Right cardiac atrium (tissue), 5 donors: ENCODE measurements around the gene IRAK3. TPM values are rescaled to one million over a fixed set of nuclear protein-coding genes. Genes with fewer than 3 reads are reported as not detected.
A peak's percentile ranks its signal among the peaks of the same experiment; 100 is the strongest.
"Not testable (repeated sequence)": the region's sequence is repeated elsewhere in the genome, so short reads cannot be mapped to it uniquely, and the experiment has no call there.

Experiments used
- ATAC-seq, 2 donors: fragments of 200-7000 bp; cut with Tn5 transposase; one replicate each; pipeline versions ENCODE4 v1.8.0 to v1.9.1; 2020; ENCODE audit warnings: moderate library complexity in 2 of 2, mild to moderate bottlenecking in 1 of 2
- DNase-seq, 3 donors: peaks; one replicate each; pipeline ENCODE4 v3.0.0-alpha.2; 2020
- H3K27ac ChIP-seq: one replicate; pipeline ENCODE4 v1.5.1; 2013; ENCODE audit warnings: mild to moderate bottlenecking, low read length, control low read depth, moderate library complexity
- H3K27me3 ChIP-seq: one replicate; pipeline ENCODE4 v1.6.1; 2013; ENCODE audit not compliant: control insufficient read depth, insufficient read depth
- H3K4me1 ChIP-seq: one replicate; pipeline ENCODE4 v1.6.1; 2013; ENCODE audit warnings: low read length; ENCODE audit not compliant: control insufficient read depth, insufficient read depth
- H3K4me3 ChIP-seq: one replicate; pipeline ENCODE4 v1.5.1; 2013; ENCODE audit warnings: low read length, control low read depth
- H3K9me3 ChIP-seq: one replicate; pipeline ENCODE4 v1.6.1; 2013; ENCODE audit warnings: low read length; ENCODE audit not compliant: control insufficient read depth
- WGBS: extraction: QIAGEN DNeasy Blood & Tissue Kit; methylation state at CpG from one replicate; pipeline ENCODE4 v1.1.7; 2013; 5-methylcytosine and 5-hydroxymethylcytosine counted together
- intact Hi-C, 4 donors: fragments of 100-400 bp; cut with DNase I; formaldehyde crosslinking; loops; one replicate each; pipeline versions ENCODE4 v1.11.0 to v1.14.0; 2022 to 2023
- polyA plus RNA-seq: library from polyadenylated mRNA; stranded (reverse); fragments of 200-250 nt; gene quantifications from one replicate; pipeline ENCODE4 v1.2.3, GENCODE V29; 2013
- total RNA-seq, 4 donors: library from RNA; stranded (reverse); fragmentation: NEBNext Ultra II Directional; extraction: Animal tissue kit (Norgen Biotek cat#: 25700); gene quantifications; one replicate each; pipeline ENCODE4 v1.2.1, GENCODE V29; 2021
- donor health status: healthy with polysubstance abuse.
- donor health status: DM: no; HTN: yes; CAD: no.
- donor health status: DM: no; HTN: no; CAD: no.
- donor health status: DM: no; HTN: yes; CAD: no; lungs with severe emphysema.
- donor health status: DM: yes; HTN: yes; CAD: no.

IRAK3 gene
- total and polyA plus RNA-seq, 5 donors, result 4.1 to 17.0 (median 9.2) TPM

- peaks cover 1% of the 10 kb centered on the region for H3K4me1 ChIP-seq
Observed at GRCh38 chr12:66217342-66217917, 28.4 kb downstream of the IRAK3 start.

GRCh38 chr12:66228462-66228861, 39.4 kb downstream of the IRAK3 start:
- no peaks in the 10 kb centered on the region for H3K27me3 ChIP-seq
- intact Hi-C loops, result no loop called here
- no peak for DNase-seq
- no peak overlapping the region for H3K4me3 ChIP-seq
- H3K27ac ChIP-seq, result no peak overlapping the region
- no peak for ATAC-seq
- no peaks in the 10 kb centered on the region for H3K4me1 ChIP-seq
- no peaks in the 10 kb centered on the region for H3K9me3 ChIP-seq

More at GRCh38 chr12:66217342-66217917, 28.4 kb downstream of the IRAK3 start:
- intact Hi-C loops, result no loop called here
- WGBS, result 72% methylated on average over 4 of the region's 4 CpGs
- Histone ChIP-seq H3K27ac (no peak overlapping the region), H3K9me3 (no peaks in the 10 kb centered on the region), H3K4me3 (no peak overlapping the region), H3K27me3 (no peaks in the 10 kb centered on the region)
- no peak for ATAC-seq
- DNase-seq, result no peak

- DNase-seq (no peak), ATAC-seq (no peak)
- H3K27me3 ChIP-seq, result no peaks in the 10 kb centered on the region
- H3K9me3 ChIP-seq, result no peaks in the 10 kb centered on the region
- intact Hi-C loops, result no loop called here
- H3K27ac ChIP-seq, result peak overlapping the region; percentile 32
- WGBS, result 26% methylated on average over 3 of the region's 3 CpGs
- peaks cover 4% of the 10 kb centered on the region for H3K4me1 ChIP-seq
- H3K4me3 ChIP-seq, result no peak overlapping the region
Observed at GRCh38 chr12:66232263-66232662, 43.2 kb downstream of the IRAK3 start.

GRCh38 chr12:66234037-66234693, 45.2 kb downstream of the IRAK3 start:
- 63% methylated on average over 13 of the region's 13 CpGs for WGBS
- H3K27me3 ChIP-seq, intact Hi-C loops, H3K4me1 ChIP-seq, H3K4me3 ChIP-seq, H3K27ac ChIP-seq, H3K9me3 ChIP-seq: not testable (repeated sequence)
- DNase-seq (peak in 2 of 3 donors; percentile 20 to 52), ATAC-seq (peak; percentile 67 to 69)

- DNase-seq (peak; percentile 58 to 85 (median 84)), ATAC-seq (peak; percentile 87)
- H3K4me1 ChIP-seq, H3K9me3 ChIP-seq, intact Hi-C loops, H3K27me3 ChIP-seq: not testable (repeated sequence)
- Histone ChIP-seq H3K4me3 (peak overlapping the region; percentile 73), H3K27ac (peak overlapping the region; percentile 8)
- 3% methylated on average over 72 of the region's 72 CpGs for WGBS
Observed at GRCh38 chr12:66234773-66235625, 46.0 kb downstream of the IRAK3 start.

- H3K4me3 ChIP-seq, result peak overlapping the region; percentile 73
- no peaks in the 10 kb centered on the region for H3K27me3 ChIP-seq
- DNase-seq, result no peak
- peaks cover 4% of the 10 kb centered on the region for H3K4me1 ChIP-seq
- no peak overlapping the region for H3K27ac ChIP-seq
- no peak for ATAC-seq
- WGBS, result 41% methylated on average over 5 of the region's 5 CpGs
- no peaks in the 10 kb centered on the region for H3K9me3 ChIP-seq
- intact Hi-C loops, result no loop called here
Observed at GRCh38 chr12:66235626-66236281, 46.7 kb downstream of the IRAK3 start.

GRCh38 chr12:66236282-66236675, 47.3 kb downstream of the IRAK3 start:
- not testable (repeated sequence) for H3K4me3 ChIP-seq, DNase-seq

GRCh38 chr12:66236969-66237368, 48.0 kb downstream of the IRAK3 start:
- Histone ChIP-seq H3K27ac (no peak overlapping the region), H3K9me3 (no peaks in the 10 kb centered on the region), H3K27me3 (no peaks in the 10 kb centered on the region), H3K4me1 (peaks cover 4% of the 10 kb centered on the region), H3K4me3 (no peak overlapping the region)
- intact Hi-C loops, result no loop called here
- WGBS, result 93% methylated on average over 2 of the region's 2 CpGs
- DNase-seq (no peak), ATAC-seq (no peak)

More at GRCh38 chr12:66236282-66236675, 47.3 kb downstream of the IRAK3 start:
- 85% methylated on average over 4 of the region's 4 CpGs for WGBS
- ATAC-seq, H3K27me3 ChIP-seq, H3K9me3 ChIP-seq, H3K4me1 ChIP-seq, H3K27ac ChIP-seq, intact Hi-C loops: not testable (repeated sequence)

GRCh38 chr12:66237505-66238175, 48.6 kb downstream of the IRAK3 start:
- Histone ChIP-seq H3K9me3 (no peaks in the 10 kb centered on the region), H3K27ac (no peak overlapping the region), H3K4me1 (peaks cover 4% of the 10 kb centered on the region), H3K27me3 (no peaks in the 10 kb centered on the region), H3K4me3 (no peak overlapping the region)
- DNase-seq, result no peak
- no peak for ATAC-seq
- whole genome bisulfite sequencing, result 74% methylated on average over 2 of the region's 2 CpGs
- intact Hi-C loops, result no loop called here

GRCh38 chr12:66239295-66239694, 50.3 kb downstream of the IRAK3 start:
- Histone ChIP-seq H3K4me1 (peaks cover 4% of the 10 kb centered on the region), H3K9me3 (no peaks in the 10 kb centered on the region), H3K27ac (no peak overlapping the region), H3K27me3 (no peaks in the 10 kb centered on the region), H3K4me3 (no peak overlapping the region)
- ATAC-seq (no peak), DNase-seq (no peak)
- intact Hi-C loops, result no loop called here
- 58% methylated on average over 1 of the region's 1 CpG for WGBS
